Right atrium auricular region (tissue), 2 donors: ENCODE results near the gene PHACTR1. TPM values are rescaled to one million over a fixed set of nuclear protein-coding genes. Genes with fewer than 3 reads are reported as not detected.

Source experiments
- DNase-seq: peaks from one replicate; pipeline ENCODE4 v3.0.0-alpha.2; 2019; ENCODE audit warnings: low spot score
- H3K27ac ChIP-seq, 2 donors: fragments of 200-600 bp; sonication (generic); 1 replicate in 1 of 2; 2 replicates in 1 of 2; pipeline ENCODE4 v1.5.1; 2016 to 2019
- H3K27me3 ChIP-seq, 2 donors: fragments of 200-600 bp; sonication (generic); one replicate each; pipeline versions ENCODE4 v1.5.1 to v1.6.0; 2017 to 2019
- H3K36me3 ChIP-seq: fragments of 200-600 bp; sonication (generic); one replicate; pipeline ENCODE4 v1.5.1; 2016
- H3K4me1 ChIP-seq, 2 donors: fragments of 200-600 bp; sonication (generic); one replicate each; pipeline versions ENCODE4 v1.5.1 to v1.6.0; 2017 to 2019
- H3K4me3 ChIP-seq, 2 donors: fragments of 200-600 bp; sonication (generic); 1 replicate in 1 of 2; 2 replicates in 1 of 2; pipeline ENCODE4 v1.5.1; 2017 to 2019; ENCODE audit warnings: mild to moderate bottlenecking in 1 of 2, moderate library complexity in 1 of 2
- H3K9me3 ChIP-seq, 2 donors: fragments of 200-600 bp; sonication (generic); one replicate each; pipeline ENCODE4 v1.5.1; 2019
- CTCF ChIP-seq, 2 donors: fragments of 200-600 bp; sonication (generic); IDR thresholded peaks; one replicate each; pipeline ENCODE4 v1.5.1; 2019; ENCODE audit warnings: antibody characterized with exemption in 2 of 2
- total RNA-seq, 2 donors: library from RNA; depleted of rRNA; stranded (reverse); fragments of >200 nt; gene quantifications; one replicate each; pipeline ENCODE4 v1.1.0, GENCODE V29; 2016

The PHACTR1 gene
- total RNA-seq, 2 donors from 2014 or later = 19.1 to 46.0 TPM

DNA sequence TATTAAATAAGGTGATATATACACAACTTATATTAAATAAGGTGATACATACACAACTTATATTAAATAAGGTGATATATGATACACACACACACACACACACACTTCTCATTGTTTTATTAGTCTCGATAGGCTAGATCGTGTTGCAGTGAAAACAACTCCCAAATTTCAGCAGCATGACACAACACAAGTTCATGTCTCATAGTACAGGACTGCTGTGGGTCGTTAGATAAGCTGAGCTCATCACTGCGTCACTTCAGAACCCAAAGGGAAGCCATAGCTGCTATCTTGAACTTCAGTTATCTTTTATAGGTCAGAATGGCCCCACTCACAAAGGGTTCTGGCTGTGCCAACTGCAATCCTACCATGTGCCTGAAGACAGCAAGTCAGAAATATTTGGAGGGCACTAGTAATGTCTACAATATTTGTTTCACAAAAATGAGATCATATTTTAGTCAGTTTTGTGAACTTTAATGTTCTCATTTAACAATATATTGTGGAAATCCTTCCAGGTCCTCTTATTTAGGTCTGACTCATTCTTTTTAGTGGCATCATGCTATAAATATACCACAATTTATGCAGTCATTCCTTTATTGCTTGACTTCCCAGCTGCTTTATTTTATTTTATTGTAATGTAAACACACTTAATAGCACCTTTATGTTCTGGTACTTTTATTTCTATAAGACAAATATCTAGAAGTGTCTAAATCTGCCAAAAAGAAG lies 290.2 kb downstream of the PHACTR1 start:
- Histone ChIP-seq H3K27ac (peak overlapping the region; percentile 16 to 71), H3K4me3 (no peak overlapping the region), H3K27me3 (no peaks in the 10 kb centered on the region), H3K36me3 (no peaks in the 10 kb centered on the region), H3K4me1 (peaks cover 0 to 11% of the 10 kb centered on the region in 2 donors), H3K9me3 (no peaks in the 10 kb centered on the region)
- DNase-seq = no peak
- no peak for TF ChIP-seq CTCF (IDR thresholded peaks at IDR 0.05)

GRCh38 chr6:13007744-13008143 lies 291.2 kb downstream of the PHACTR1 start:
- H3K27me3 ChIP-seq = no peaks in the 10 kb centered on the region
- no peak for DNase-seq
- H3K27ac ChIP-seq = peak overlapping the region in 1 of 2 donors; percentile 15
- no peak for TF ChIP-seq CTCF (IDR thresholded peaks at IDR 0.05)
- no peaks in the 10 kb centered on the region for H3K36me3 ChIP-seq
- no peak overlapping the region for H3K4me3 ChIP-seq
- no peaks in the 10 kb centered on the region for H3K9me3 ChIP-seq
- peaks cover 0 to 15% of the 10 kb centered on the region in 2 donors for H3K4me1 ChIP-seq

DNA sequence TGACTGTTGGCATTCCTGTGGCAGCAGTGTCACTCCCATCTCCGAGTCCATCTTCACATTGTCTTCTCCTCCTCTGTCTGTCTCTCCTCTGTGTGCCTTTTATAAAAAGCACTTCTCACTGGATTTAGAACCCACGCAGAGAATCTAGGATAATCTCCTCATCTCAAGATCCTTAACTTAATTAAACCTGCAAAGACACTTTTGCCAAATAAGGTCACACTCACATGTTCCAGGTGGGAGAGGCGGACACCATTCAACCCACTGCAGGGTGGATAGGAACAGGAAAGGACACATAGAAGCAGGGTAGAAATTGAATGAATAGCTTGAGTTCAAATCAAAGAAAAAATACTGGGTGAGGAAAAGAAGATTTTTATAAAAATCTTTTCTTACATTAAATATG lies 292.5 kb downstream of the PHACTR1 start:
- Histone ChIP-seq H3K36me3 (no peaks in the 10 kb centered on the region), H3K27ac (no peak overlapping the region), H3K9me3 (no peaks in the 10 kb centered on the region), H3K4me3 (no peak overlapping the region), H3K4me1 (peaks cover 0 to 25% of the 10 kb centered on the region in 2 donors), H3K27me3 (no peaks in the 10 kb centered on the region)
- no peak for TF ChIP-seq CTCF (IDR thresholded peaks at IDR 0.05)
- DNase-seq = no peak

DNA sequence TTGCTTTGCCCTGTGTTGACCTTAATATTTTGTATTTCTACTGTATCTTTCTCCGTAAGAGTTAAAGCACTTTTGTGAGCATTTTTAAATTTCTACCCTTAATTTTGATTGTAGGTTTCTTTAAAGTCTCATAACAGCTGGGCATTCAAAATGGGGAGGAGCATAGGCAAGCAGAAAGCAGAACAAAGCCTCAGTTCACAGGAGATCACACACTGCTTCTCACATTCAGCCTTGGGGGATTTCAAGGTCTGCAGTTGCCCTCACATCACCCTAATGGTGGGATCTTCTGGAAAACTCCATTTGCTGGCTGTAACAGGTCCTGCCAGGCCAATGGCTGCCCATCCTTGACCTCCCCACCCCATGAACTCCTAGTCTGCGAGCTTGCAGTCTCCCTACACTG lies 292.9 kb downstream of the PHACTR1 start:
- no peak for TF ChIP-seq CTCF (IDR thresholded peaks at IDR 0.05)
- no peaks in the 10 kb centered on the region for H3K9me3 ChIP-seq
- no peaks in the 10 kb centered on the region for H3K27me3 ChIP-seq
- no peak overlapping the region for H3K4me3 ChIP-seq
- peaks cover 0 to 29% of the 10 kb centered on the region in 2 donors for H3K4me1 ChIP-seq
- no peak for DNase-seq
- no peak overlapping the region for H3K27ac ChIP-seq
- H3K36me3 ChIP-seq = no peaks in the 10 kb centered on the region

- H3K4me3 ChIP-seq = no peak overlapping the region
- peaks cover 0 to 23% of the 10 kb centered on the region in 2 donors for H3K4me1 ChIP-seq
- H3K36me3 ChIP-seq = no peaks in the 10 kb centered on the region
- TF ChIP-seq CTCF (IDR thresholded peaks at IDR 0.05) = no peak
- H3K27ac ChIP-seq = no peak overlapping the region
- H3K27me3 ChIP-seq = no peaks in the 10 kb centered on the region
- DNase-seq = no peak
- no peaks in the 10 kb centered on the region for H3K9me3 ChIP-seq
Observed at GRCh38 chr6:13011612-13012146, 295.1 kb downstream of the PHACTR1 start.
